Caco-2 (cell line): ENCODE results near the gene LRRC14B. TPM values are rescaled to one million over a fixed set of nuclear protein-coding genes. Genes with fewer than 3 reads are reported as not detected.

Source experiments
- BruUV-seq: library from RNA; stranded (reverse); fragments of 400-500 nt; replicated peaks from 2 replicates; lab custom pipeline; 2021; lab: Mats Ljungman, UMichigan
- CTCF ChIA-PET: fragments of 300-600 bp; sonication (Branson Sonifier 250); formaldehyde crosslinking; loops from one replicate; lab custom pipeline; 2022; ENCODE audit warnings: antibody characterized with exemption; lab: Charles Lee
- POLR2A ChIA-PET: fragments of 300-600 bp; sonication (Branson Sonifier 250); formaldehyde crosslinking; loops from one replicate; lab custom pipeline; 2022; ENCODE audit warnings: antibody characterized with exemption; lab: Charles Lee
- DNase-seq, 2 experiments: peaks; one replicate each; pipeline versions ENCODE4 v3.0.0 to v3.0.0-alpha.2; 2020 to 2022
- H3K27me3 ChIP-seq: replicated peaks from 2 replicates; pipeline ENCODE4 v1.6.0; 2011; ENCODE audit warnings: low read length; ENCODE audit not compliant: control insufficient read depth, insufficient read depth
- H3K36me3 ChIP-seq: 2 replicates; pipeline ENCODE4 v1.5.1; 2011; ENCODE audit warnings: low read length; ENCODE audit not compliant: control insufficient read depth, insufficient read depth
- H3K4me1 ChIP-seq: fragments of 250-450 bp; sonication (Bioruptor Pico); 2 replicates; pipeline ENCODE4 v1.5.1; 2020; ENCODE audit warnings: mild to moderate bottlenecking
- H3K4me3 ChIP-seq: 2 replicates; pipeline ENCODE4 v1.5.1; 2011; ENCODE audit warnings: low read depth, mild to moderate bottlenecking, control low read depth, low read length
- H3K9me3 ChIP-seq: fragments of 250-450 bp; sonication (Bioruptor Pico); 2 replicates; pipeline ENCODE4 v1.5.1; 2020; ENCODE audit warnings: mild to moderate bottlenecking, moderate library complexity
- H3K27ac Mint-ChIP-seq: one replicate; pipeline ENCODE4 v1.8.0; 2022; ENCODE audit warnings: mixed read lengths; ENCODE audit not compliant: unreplicated experiment
- H3K27me3 Mint-ChIP-seq: one replicate; pipeline ENCODE4 v1.8.0; 2022; ENCODE audit warnings: mixed read lengths; ENCODE audit not compliant: insufficient read depth, unreplicated experiment
- H3K36me3 Mint-ChIP-seq: one replicate; pipeline ENCODE4 v1.8.0; 2022; ENCODE audit warnings: mild to moderate bottlenecking, mixed read lengths; ENCODE audit not compliant: insufficient read depth, unreplicated experiment
- H3K4me1 Mint-ChIP-seq: one replicate; pipeline ENCODE4 v1.8.0; 2022; ENCODE audit warnings: low read depth, mixed read lengths; ENCODE audit not compliant: unreplicated experiment
- H3K4me3 Mint-ChIP-seq: one replicate; pipeline ENCODE4 v1.8.0; 2022; ENCODE audit warnings: mild to moderate bottlenecking, moderate library complexity, mixed read lengths; ENCODE audit not compliant: unreplicated experiment
- H3K9me3 Mint-ChIP-seq: one replicate; pipeline ENCODE4 v1.8.0; 2022; ENCODE audit warnings: mixed read lengths; ENCODE audit not compliant: unreplicated experiment
- intact Hi-C: fragments of 100-400 bp; cut with micrococcal nuclease; formaldehyde crosslinking; loops from one replicate; pipeline ENCODE4 v1.10.0; 2022; ENCODE audit not compliant: unreplicated experiment
- total RNA-seq: library from RNA; stranded (reverse); gene quantifications from 2 replicates; pipeline ENCODE4 v1.2.3, GENCODE V29; 2022
- TF ChIP-seq, protein P1 (sequence below), 2 experiments: fragments of 200-600 bp in 1 of 2; IDR thresholded peaks; 1 replicate in 1 of 2; 2 replicates in 1 of 2; pipeline versions ENCODE4 v1.5.1 to v1.8.0; 2011 to 2022; ENCODE audit warnings: antibody characterized with exemption in 1 of 2, control low read depth in 1 of 2, inconsistent platforms in 1 of 2, low read depth in 1 of 2, low read length in 1 of 2, mild to moderate bottlenecking in 1 of 2, moderate library complexity in 1 of 2; ENCODE audit not compliant: insufficient read depth in 1 of 2, severe bottlenecking in 1 of 2, unreplicated experiment in 1 of 2

Gene LRRC14B
- total RNA-seq, 1 experiment from 2014 or later = not detected

DNA sequence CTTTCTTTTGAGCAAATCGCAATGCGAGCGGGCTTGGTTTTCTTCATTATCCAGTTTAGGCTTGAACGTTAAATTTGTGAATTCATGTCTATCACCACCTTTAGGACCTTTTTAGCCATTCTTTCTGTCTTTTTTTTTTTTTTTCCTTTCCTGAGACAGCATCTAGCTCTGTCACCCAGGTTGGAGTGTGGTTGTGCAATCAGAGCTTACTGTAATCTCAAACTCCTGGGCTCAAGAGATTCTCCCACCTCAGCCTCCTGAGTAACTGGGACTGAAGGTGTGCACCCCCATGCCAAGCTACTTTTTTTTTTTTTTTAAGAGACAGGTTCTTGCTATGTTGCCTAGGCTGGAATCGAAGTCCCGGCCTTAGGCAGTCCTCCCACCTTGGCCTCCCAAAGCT, 39.2 kb upstream of the LRRC14B start:
- Mint-ChIP-seq H3K4me1 (no peaks in the 10 kb centered on the region), H3K27me3 (no peaks in the 10 kb centered on the region), H3K9me3 (peaks cover 18% of the 10 kb centered on the region), H3K27ac (no peak overlapping the region), H3K4me3 (no peak overlapping the region), H3K36me3 (peaks cover 34% of the 10 kb centered on the region)
- DNase-seq = no peak
- no peaks in the 10 kb centered on the region for H3K4me1 ChIP-seq
- H3K36me3 ChIP-seq = no peaks in the 10 kb centered on the region; the same call in 1 of the 2 replicates
- H3K9me3 ChIP-seq = peaks cover 17% of the 10 kb centered on the region
- ChIA-PET CTCF (interaction anchor here (0.6 kb wide), 1 partner anchor 25 kb away, joined by 4 read pairs; no protein-coding TSS in a partner anchor), POLR2A (interaction anchor here (0.7 kb wide), 1 partner anchor 159 kb away, joined by 3 read pairs; no protein-coding TSS in a partner anchor)
- TF ChIP-seq, protein P1, sequence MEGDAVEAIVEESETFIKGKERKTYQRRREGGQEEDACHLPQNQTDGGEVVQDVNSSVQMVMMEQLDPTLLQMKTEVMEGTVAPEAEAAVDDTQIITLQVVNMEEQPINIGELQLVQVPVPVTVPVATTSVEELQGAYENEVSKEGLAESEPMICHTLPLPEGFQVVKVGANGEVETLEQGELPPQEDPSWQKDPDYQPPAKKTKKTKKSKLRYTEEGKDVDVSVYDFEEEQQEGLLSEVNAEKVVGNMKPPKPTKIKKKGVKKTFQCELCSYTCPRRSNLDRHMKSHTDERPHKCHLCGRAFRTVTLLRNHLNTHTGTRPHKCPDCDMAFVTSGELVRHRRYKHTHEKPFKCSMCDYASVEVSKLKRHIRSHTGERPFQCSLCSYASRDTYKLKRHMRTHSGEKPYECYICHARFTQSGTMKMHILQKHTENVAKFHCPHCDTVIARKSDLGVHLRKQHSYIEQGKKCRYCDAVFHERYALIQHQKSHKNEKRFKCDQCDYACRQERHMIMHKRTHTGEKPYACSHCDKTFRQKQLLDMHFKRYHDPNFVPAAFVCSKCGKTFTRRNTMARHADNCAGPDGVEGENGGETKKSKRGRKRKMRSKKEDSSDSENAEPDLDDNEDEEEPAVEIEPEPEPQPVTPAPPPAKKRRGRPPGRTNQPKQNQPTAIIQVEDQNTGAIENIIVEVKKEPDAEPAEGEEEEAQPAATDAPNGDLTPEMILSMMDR (IDR thresholded peaks at IDR 0.05; ENCODE audit: insufficient read depth in 1 of 2, low read depth in 1 of 2, low read length in 1 of 2, severe bottlenecking in 1 of 2, unreplicated experiment in 1 of 2) = no peak
- BruUV-seq = no TSS peak
- no peak overlapping the region for H3K4me3 ChIP-seq
- intact Hi-C loops = no loop called here
- no peaks in the 10 kb centered on the region for H3K27me3 ChIP-seq

DNA sequence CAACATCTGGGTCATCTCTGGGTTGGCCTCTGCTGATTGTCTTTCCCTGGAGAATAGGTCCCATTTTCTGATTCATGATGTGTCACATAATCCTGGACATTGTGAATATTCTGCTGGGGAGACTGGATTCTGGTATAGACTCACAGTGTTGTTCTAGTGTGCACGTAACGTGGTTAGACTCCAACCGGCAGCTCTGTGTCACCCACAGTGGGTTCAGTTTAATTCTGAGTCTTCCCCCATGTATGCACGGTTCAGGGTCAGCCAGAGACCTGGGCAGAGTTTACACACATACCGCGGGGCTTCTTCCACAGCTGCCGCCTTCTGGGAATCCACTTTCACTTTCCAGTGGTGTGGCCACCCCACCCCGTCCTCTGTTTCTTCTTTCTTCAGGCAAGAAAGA, 38.0 kb upstream of the LRRC14B start:
- Mint-ChIP-seq H3K9me3 (peaks cover 6% of the 10 kb centered on the region), H3K27ac (no peak overlapping the region), H3K36me3 (peaks cover 30% of the 10 kb centered on the region), H3K27me3 (no peaks in the 10 kb centered on the region), H3K4me1 (no peaks in the 10 kb centered on the region), H3K4me3 (no peak overlapping the region)
- ChIA-PET CTCF (no interaction called here), POLR2A (no interaction called here)
- BruUV-seq = no TSS peak
- Histone ChIP-seq H3K4me1 (no peaks in the 10 kb centered on the region), H3K9me3 (0 out of 2 replicates have a peak, but pooled peaks cover 6% of the 10 kb centered on the region), H3K4me3 (no peak overlapping the region), H3K36me3 (no peaks in the 10 kb centered on the region; the same call in 1 of the 2 replicates), H3K27me3 (no peaks in the 10 kb centered on the region)
- TF ChIP-seq, protein P1 (IDR thresholded peaks at IDR 0.05; ENCODE audit: insufficient read depth in 1 of 2, low read depth in 1 of 2, low read length in 1 of 2, severe bottlenecking in 1 of 2, unreplicated experiment in 1 of 2) = no peak
- no peak for DNase-seq
- intact Hi-C loops = no loop called here

DNA sequence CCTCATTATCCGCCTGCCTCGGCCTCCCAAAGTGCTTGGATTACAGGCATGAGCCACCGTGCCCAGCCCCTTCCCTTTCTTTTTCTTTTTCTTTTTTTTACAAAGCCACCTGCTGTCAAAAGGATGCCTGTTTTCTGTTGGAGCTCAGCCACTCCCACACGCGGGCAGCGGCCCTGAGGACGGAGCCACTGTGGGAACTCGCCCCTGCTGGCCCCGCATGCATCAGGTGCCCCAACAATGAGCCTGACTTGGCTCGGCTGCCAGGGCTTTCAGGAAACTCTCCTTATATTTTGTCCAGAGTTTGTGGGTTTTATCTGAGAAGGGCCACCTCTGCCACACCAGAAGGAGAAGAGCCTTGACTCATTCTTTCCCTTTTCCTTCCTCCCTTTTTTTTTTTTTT, 37.1 kb upstream of the LRRC14B start:
- no TSS peak for BruUV-seq
- H3K9me3 Mint-ChIP-seq = no peaks in the 10 kb centered on the region
- no peak for DNase-seq
- H3K4me1 ChIP-seq = no peaks in the 10 kb centered on the region
- H3K36me3 ChIP-seq = no peaks in the 10 kb centered on the region; the same call in 1 of the 2 replicates
- no peaks in the 10 kb centered on the region for H3K9me3 ChIP-seq
- H3K4me3 ChIP-seq = no peak overlapping the region
- H3K4me3 Mint-ChIP-seq = no peak overlapping the region
- TF ChIP-seq, protein P1 (IDR thresholded peaks at IDR 0.05; ENCODE audit: insufficient read depth in 1 of 2, low read depth in 1 of 2, low read length in 1 of 2, severe bottlenecking in 1 of 2, unreplicated experiment in 1 of 2) = no peak
- no peaks in the 10 kb centered on the region for H3K4me1 Mint-ChIP-seq
- peaks cover 36% of the 10 kb centered on the region for H3K36me3 Mint-ChIP-seq
- H3K27me3 Mint-ChIP-seq = no peaks in the 10 kb centered on the region
- ChIA-PET POLR2A (no interaction called here), CTCF (no interaction called here)
- H3K27ac Mint-ChIP-seq = no peak overlapping the region
- H3K27me3 ChIP-seq = no peaks in the 10 kb centered on the region
- intact Hi-C loops = no loop called here
